ENCODE measurements around the gene VPS4A.

GRCh38 chr16:69276148-69277115, 34.7 kb upstream of the VPS4A start:
- TF ChIP-seq, protein P1, sequence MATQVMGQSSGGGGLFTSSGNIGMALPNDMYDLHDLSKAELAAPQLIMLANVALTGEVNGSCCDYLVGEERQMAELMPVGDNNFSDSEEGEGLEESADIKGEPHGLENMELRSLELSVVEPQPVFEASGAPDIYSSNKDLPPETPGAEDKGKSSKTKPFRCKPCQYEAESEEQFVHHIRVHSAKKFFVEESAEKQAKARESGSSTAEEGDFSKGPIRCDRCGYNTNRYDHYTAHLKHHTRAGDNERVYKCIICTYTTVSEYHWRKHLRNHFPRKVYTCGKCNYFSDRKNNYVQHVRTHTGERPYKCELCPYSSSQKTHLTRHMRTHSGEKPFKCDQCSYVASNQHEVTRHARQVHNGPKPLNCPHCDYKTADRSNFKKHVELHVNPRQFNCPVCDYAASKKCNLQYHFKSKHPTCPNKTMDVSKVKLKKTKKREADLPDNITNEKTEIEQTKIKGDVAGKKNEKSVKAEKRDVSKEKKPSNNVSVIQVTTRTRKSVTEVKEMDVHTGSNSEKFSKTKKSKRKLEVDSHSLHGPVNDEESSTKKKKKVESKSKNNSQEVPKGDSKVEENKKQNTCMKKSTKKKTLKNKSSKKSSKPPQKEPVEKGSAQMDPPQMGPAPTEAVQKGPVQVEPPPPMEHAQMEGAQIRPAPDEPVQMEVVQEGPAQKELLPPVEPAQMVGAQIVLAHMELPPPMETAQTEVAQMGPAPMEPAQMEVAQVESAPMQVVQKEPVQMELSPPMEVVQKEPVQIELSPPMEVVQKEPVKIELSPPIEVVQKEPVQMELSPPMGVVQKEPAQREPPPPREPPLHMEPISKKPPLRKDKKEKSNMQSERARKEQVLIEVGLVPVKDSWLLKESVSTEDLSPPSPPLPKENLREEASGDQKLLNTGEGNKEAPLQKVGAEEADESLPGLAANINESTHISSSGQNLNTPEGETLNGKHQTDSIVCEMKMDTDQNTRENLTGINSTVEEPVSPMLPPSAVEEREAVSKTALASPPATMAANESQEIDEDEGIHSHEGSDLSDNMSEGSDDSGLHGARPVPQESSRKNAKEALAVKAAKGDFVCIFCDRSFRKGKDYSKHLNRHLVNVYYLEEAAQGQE (IDR thresholded peaks at IDR 0.05; ENCODE audit: low read depth, low read length) = no peak
- TF ChIP-seq POLR2AphosphoS5 (IDR thresholded peaks at IDR 0.05; ENCODE audit: low read depth, low read length) (peak; percentile 69; the same call in 1 of the 2 replicates), EP300 (IDR thresholded peaks at IDR 0.05; ENCODE audit: borderline replicate concordance in 1 of 2, low read depth in 1 of 2, low read length in 1 of 2) (peak; percentile 61 to 89; a peak in 3 of 4 replicates), EZH2phosphoT487 (IDR thresholded peaks at IDR 0.05; ENCODE audit: borderline replicate concordance, low read depth) (no peak), PBX3 (IDR thresholded peaks at IDR 0.05) (peak; percentile 67), FOXM1 (IDR thresholded peaks at IDR 0.05; ENCODE audit: low read depth) (peak; percentile 28; the same call in 1 of the 2 replicates), RFX5 (IDR thresholded peaks at IDR 0.05; ENCODE audit: low read length) (no peak), TAF1 (IDR thresholded peaks at IDR 0.05; ENCODE audit: borderline replicate concordance, low read depth, low read length) (0 out of 2 replicates have a peak, but pooled peaks have one; percentile 14), SMC3 (IDR thresholded peaks at IDR 0.05; ENCODE audit: low read depth, low read length) (no peak)
- TF ChIP-seq, protein P2, sequence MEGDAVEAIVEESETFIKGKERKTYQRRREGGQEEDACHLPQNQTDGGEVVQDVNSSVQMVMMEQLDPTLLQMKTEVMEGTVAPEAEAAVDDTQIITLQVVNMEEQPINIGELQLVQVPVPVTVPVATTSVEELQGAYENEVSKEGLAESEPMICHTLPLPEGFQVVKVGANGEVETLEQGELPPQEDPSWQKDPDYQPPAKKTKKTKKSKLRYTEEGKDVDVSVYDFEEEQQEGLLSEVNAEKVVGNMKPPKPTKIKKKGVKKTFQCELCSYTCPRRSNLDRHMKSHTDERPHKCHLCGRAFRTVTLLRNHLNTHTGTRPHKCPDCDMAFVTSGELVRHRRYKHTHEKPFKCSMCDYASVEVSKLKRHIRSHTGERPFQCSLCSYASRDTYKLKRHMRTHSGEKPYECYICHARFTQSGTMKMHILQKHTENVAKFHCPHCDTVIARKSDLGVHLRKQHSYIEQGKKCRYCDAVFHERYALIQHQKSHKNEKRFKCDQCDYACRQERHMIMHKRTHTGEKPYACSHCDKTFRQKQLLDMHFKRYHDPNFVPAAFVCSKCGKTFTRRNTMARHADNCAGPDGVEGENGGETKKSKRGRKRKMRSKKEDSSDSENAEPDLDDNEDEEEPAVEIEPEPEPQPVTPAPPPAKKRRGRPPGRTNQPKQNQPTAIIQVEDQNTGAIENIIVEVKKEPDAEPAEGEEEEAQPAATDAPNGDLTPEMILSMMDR (IDR thresholded peaks at IDR 0.05) = no peak
